Endodermal cell (in vitro differentiated cells): ENCODE data around the gene SDCCAG8. TPM values are rescaled to one million over a fixed set of nuclear protein-coding genes. Genes with fewer than 3 reads are reported as not detected.

Experiments used
- DNase-seq: peaks from one replicate; pipeline ENCODE4 v3.0.0-alpha.2; 2017
- H3K27ac ChIP-seq: 2 replicates; pipeline ENCODE4 v1.5.1; 2013; ENCODE audit warnings: mild to moderate bottlenecking, low read depth, low read length, moderate library complexity
- H3K27me3 ChIP-seq: 2 replicates; pipeline ENCODE4 v1.6.1; 2013; ENCODE audit warnings: mild to moderate bottlenecking, low read length, moderate library complexity; ENCODE audit not compliant: insufficient read depth, control insufficient read depth, poor library complexity, severe bottlenecking
- H3K36me3 ChIP-seq: 2 replicates; pipeline ENCODE4 v1.7.0; 2013; ENCODE audit warnings: mild to moderate bottlenecking, low read length, moderate library complexity; ENCODE audit not compliant: control insufficient read depth, insufficient read depth
- H3K4me1 ChIP-seq: one replicate; pipeline ENCODE4 v1.7.0; 2013; ENCODE audit warnings: low read length; ENCODE audit not compliant: control insufficient read depth, insufficient read depth
- H3K4me3 ChIP-seq: 2 replicates; pipeline ENCODE4 v1.5.1; 2013; ENCODE audit warnings: mild to moderate bottlenecking, low read length, moderate library complexity
- H3K9ac ChIP-seq: 2 replicates; pipeline ENCODE4 v1.6.1; 2013; ENCODE audit warnings: mild to moderate bottlenecking, low read length, moderate library complexity; ENCODE audit not compliant: poor library complexity, severe bottlenecking; ENCODE audit errors: extremely low read depth
- H3K9me3 ChIP-seq: 2 replicates; pipeline ENCODE4 v1.6.1; 2013; ENCODE audit warnings: mild to moderate bottlenecking, low read length, moderate library complexity; ENCODE audit not compliant: control insufficient read depth
- H3K27ac Mint-ChIP-seq: 2 replicates; pipeline ENCODE4 v1.8.0; 2020; ENCODE audit warnings: mixed read lengths
- H3K27me3 Mint-ChIP-seq: 2 replicates; pipeline ENCODE4 v1.8.0; 2021; ENCODE audit warnings: mild to moderate bottlenecking, mixed read lengths; ENCODE audit not compliant: insufficient read depth
- H3K36me3 Mint-ChIP-seq: 2 replicates; pipeline ENCODE4 v1.8.0; 2020; ENCODE audit warnings: low read depth, mixed read lengths
- H3K4me1 Mint-ChIP-seq: 2 replicates; pipeline ENCODE4 v1.8.0; 2020; ENCODE audit warnings: mixed read lengths
- H3K4me3 Mint-ChIP-seq: 2 replicates; pipeline ENCODE4 v1.8.0; 2020; ENCODE audit warnings: mild to moderate bottlenecking, moderate library complexity, mixed read lengths
- H3K9me3 Mint-ChIP-seq: 2 replicates; pipeline ENCODE4 v1.8.0; 2020; ENCODE audit warnings: mild to moderate bottlenecking, mixed read lengths
- CTCF ChIP-seq: fragments of 200-600 bp; sonication (generic); conservative IDR thresholded peaks from 2 replicates; pipeline ENCODE4 v1.5.0; 2021; ENCODE audit warnings: antibody characterized with exemption, mild to moderate bottlenecking
- WGBS, 2 experiments: methylation state at CpG; one replicate each; pipeline versions ENCODE4 v1.1.5 to v1.1.7; 2013; ENCODE audit warnings: missing lambda C conversion rate in 2 of 2, mixed read lengths in 1 of 2; ENCODE audit not compliant: insufficient coverage in 1 of 2, insufficient read length in 1 of 2; 5-methylcytosine and 5-hydroxymethylcytosine counted together
- total RNA-seq, 2 donors: library from RNA; stranded (reverse); fragmentation: NEBNext Ultra II Directional in 1 of 2; extraction: Animal tissue kit (Norgen Biotek cat#: 25700) in 1 of 2; gene quantifications; 2 replicates in 1 of 2; 3 replicates in 1 of 2; pipeline ENCODE4 v1.2.1, GENCODE V29; 2021

Gene SDCCAG8
- total RNA-seq, 2 donors from 2014 or later, result 19.8 to 27.5 TPM

- H3K27me3 Mint-ChIP-seq, result no peaks in the 10 kb centered on the region
- Histone ChIP-seq H3K36me3 (no peaks in the 10 kb centered on the region), H3K4me3 (no peak overlapping the region), H3K27ac (no peak overlapping the region), H3K27me3 (no peaks in the 10 kb centered on the region), H3K9ac (no peak overlapping the region), H3K9me3 (no peaks in the 10 kb centered on the region), H3K4me1 (peaks cover 6% of the 10 kb centered on the region)
- no peak for TF ChIP-seq CTCF
- DNase-seq, result no peak
- no peak overlapping the region for H3K27ac Mint-ChIP-seq
- WGBS, 2 experiments, result 94 to 100% methylated on average over 3 to 6 of the region's 6 CpGs
- H3K4me1 Mint-ChIP-seq, result peaks cover 18% of the 10 kb centered on the region
- H3K9me3 Mint-ChIP-seq, result no peaks in the 10 kb centered on the region
- no peak overlapping the region for H3K4me3 Mint-ChIP-seq
- H3K36me3 Mint-ChIP-seq, result no peaks in the 10 kb centered on the region
Observed at GRCh38 chr1:243270097-243270864, 14.4 kb downstream of the SDCCAG8 start.

GRCh38 chr1:243271996-243272395 lies 16.2 kb downstream of the SDCCAG8 start:
- no peak for TF ChIP-seq CTCF
- no peak overlapping the region for H3K27ac Mint-ChIP-seq

GRCh38 chr1:243272401-243272800 lies 16.6 kb downstream of the SDCCAG8 start:
- H3K27me3 ChIP-seq, result no peaks in the 10 kb centered on the region
- no peak overlapping the region for H3K9ac ChIP-seq
- no peak for TF ChIP-seq CTCF
- peaks cover 6% of the 10 kb centered on the region for H3K4me1 ChIP-seq
- Mint-ChIP-seq H3K36me3 (peaks cover 3% of the 10 kb centered on the region), H3K27ac (no peak overlapping the region), H3K9me3 (no peaks in the 10 kb centered on the region), H3K27me3 (no peaks in the 10 kb centered on the region), H3K4me1 (peaks cover 18% of the 10 kb centered on the region), H3K4me3 (no peak overlapping the region)
- no peak overlapping the region for H3K4me3 ChIP-seq
- H3K27ac ChIP-seq, result no peak overlapping the region
- no peak for DNase-seq
- H3K9me3 ChIP-seq, result no peaks in the 10 kb centered on the region
- no peaks in the 10 kb centered on the region for H3K36me3 ChIP-seq

More at GRCh38 chr1:243271996-243272395, 16.2 kb downstream of the SDCCAG8 start:
- DNase-seq, result no peak
- Mint-ChIP-seq H3K36me3 (no peaks in the 10 kb centered on the region), H3K4me1 (peaks cover 18% of the 10 kb centered on the region), H3K9me3 (no peaks in the 10 kb centered on the region), H3K27me3 (no peaks in the 10 kb centered on the region), H3K4me3 (no peak overlapping the region)
- H3K4me3 ChIP-seq, result no peak overlapping the region
- no peak overlapping the region for H3K9ac ChIP-seq
- H3K27ac ChIP-seq, result no peak overlapping the region
- H3K36me3 ChIP-seq, result no peaks in the 10 kb centered on the region
- no peaks in the 10 kb centered on the region for H3K9me3 ChIP-seq
- peaks cover 6% of the 10 kb centered on the region for H3K4me1 ChIP-seq
- no peaks in the 10 kb centered on the region for H3K27me3 ChIP-seq
- WGBS, 2 experiments, result 67% methylated on average over 1 of the region's 1 CpG; no CpG with 5 or more reads in 1 of the 2 experiments
